ENCODE data around the gene ATE1.

Gene ATE1

DNA sequence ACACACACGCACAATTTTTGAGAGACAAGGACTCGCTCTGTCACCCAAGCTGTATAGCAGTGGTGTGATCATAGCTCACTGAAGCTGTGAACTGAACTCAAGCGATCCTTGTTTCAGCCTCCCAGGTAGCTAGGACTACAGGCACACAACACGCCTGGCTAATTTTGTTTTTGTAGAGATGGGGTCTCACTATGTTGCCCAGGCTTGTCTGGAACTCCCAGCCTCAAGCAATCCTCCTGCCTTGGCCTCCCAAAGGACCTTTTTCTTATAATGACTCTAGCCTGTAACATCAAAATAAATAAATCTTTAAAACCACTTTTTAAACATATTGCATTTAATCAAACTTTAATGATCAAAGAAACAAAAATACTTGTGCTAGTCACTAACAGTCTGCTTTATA lies 188.7 kb downstream of the ATE1 start:
- TF ChIP-seq, protein P1, sequence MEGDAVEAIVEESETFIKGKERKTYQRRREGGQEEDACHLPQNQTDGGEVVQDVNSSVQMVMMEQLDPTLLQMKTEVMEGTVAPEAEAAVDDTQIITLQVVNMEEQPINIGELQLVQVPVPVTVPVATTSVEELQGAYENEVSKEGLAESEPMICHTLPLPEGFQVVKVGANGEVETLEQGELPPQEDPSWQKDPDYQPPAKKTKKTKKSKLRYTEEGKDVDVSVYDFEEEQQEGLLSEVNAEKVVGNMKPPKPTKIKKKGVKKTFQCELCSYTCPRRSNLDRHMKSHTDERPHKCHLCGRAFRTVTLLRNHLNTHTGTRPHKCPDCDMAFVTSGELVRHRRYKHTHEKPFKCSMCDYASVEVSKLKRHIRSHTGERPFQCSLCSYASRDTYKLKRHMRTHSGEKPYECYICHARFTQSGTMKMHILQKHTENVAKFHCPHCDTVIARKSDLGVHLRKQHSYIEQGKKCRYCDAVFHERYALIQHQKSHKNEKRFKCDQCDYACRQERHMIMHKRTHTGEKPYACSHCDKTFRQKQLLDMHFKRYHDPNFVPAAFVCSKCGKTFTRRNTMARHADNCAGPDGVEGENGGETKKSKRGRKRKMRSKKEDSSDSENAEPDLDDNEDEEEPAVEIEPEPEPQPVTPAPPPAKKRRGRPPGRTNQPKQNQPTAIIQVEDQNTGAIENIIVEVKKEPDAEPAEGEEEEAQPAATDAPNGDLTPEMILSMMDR (IDR thresholded peaks at IDR 0.05; ENCODE audit: control extremely low read depth, extremely low read depth, low read depth, missing control alignments) = no peak
- POLR2A ChIA-PET = interaction anchor here (0.5 kb wide), 1 partner anchor 123 kb away, joined by 6 read pairs; no protein-coding TSS in a partner anchor
- CTCF ChIA-PET = interaction anchor here (0.7 to 2.0 kb wide), 5 partner anchors 9 to 790 kb away, joined by 3 to 5 read pairs (median 5); no protein-coding TSS in a partner anchor
- DNase-seq (ENCODE audit: extremely low spot score) = no peak

DNA sequence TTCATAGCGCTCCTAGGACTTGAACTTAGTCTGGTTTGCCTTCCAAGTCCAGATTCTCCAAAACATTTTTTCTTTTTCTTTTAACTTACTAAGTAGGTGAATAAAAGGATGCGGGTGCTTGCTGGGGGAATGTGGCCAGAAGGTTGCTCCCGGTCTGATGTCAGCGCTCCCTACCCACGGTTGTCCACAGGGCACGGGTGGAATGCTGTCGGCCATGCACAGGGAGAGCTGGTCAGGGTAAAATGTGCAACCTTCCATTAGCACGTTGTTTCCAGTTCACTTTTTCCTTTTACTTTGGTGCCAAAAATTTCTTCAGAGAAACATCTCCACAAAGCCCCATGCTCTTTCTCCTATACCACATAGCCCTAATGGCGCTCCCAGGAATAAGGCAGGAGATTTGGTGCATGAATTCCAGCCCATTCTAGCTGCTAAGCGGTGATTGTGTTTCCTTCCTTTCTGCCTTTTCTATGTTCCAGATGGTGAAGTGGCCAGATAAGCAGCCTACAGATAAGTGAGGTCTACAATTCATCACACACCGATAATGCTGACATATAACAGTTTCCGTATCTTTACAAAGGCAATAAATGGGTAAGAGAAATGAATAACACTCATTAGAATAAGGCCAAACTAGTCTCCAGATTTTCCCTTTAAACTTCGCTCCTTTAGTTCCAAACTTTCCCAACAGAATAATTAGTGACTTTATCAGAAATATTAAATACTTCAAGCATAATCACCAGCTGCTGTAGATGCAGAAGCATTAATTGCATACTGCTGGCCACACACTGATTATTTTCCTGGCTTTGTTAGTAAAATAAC lies 191.3 kb downstream of the ATE1 start:
- TF ChIP-seq, protein P1 (IDR thresholded peaks at IDR 0.05; ENCODE audit: control extremely low read depth, extremely low read depth, low read depth, missing control alignments) = no peak
- POLR2A ChIA-PET = no interaction called here
- DNase-seq (ENCODE audit: extremely low spot score) = no peak
- CTCF ChIA-PET = interaction anchor here (0.8 to 1.1 kb wide), 3 partner anchors 10 to 164 kb away, joined by 3 to 4 read pairs (median 4); no protein-coding TSS in a partner anchor

DNA sequence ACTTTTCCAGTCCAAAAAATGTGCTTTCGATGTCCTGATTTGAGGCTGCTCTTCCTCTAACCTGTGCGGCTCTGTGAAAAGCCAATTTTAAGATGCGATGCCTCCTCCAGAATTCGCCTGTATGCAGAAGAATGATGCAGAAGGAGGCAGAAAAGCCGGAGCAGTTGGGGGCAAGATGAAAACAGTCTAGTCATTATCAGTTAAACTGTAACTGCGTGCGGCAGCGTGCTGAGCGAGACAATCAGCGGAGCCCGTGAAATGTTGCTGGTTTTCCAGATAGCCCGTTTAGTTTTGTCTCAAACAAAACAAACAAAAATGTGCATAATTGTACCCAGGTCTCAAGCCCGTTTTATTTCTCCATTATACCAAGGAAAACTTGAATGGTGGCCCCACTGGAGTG lies 192.6 kb downstream of the ATE1 start:
- TF ChIP-seq, protein P1 (IDR thresholded peaks at IDR 0.05; ENCODE audit: control extremely low read depth, extremely low read depth, low read depth, missing control alignments) = no peak
- DNase-seq (ENCODE audit: extremely low spot score) = no peak
- CTCF ChIA-PET = interaction anchor here (1.1 to 1.4 kb wide), 2 partner anchors 15 to 792 kb away, joined by 3 to 4 read pairs; no protein-coding TSS in a partner anchor
- POLR2A ChIA-PET = no interaction called here

DNA sequence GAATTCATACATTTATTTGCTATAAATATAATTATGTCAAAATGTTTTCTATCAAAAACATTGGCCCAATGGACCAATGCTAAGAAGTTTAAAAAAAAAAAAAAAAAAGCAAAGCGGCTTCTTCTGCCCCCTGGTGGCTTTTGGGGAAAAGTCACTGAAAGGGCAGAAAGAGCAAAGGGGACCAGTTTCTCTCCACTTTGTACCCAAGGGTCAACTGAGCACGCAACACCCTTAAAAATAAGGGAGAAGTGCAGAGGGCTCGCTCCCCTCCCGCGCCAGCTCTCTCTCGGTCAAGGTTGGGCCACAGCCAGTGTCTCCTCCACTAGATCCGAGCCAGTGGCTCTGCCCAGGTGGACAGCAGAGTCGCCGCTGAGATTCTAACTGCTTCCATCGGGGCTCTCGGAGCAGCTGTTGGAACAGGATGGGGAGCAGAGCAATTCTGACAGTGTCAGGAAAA lies 193.2 kb downstream of the ATE1 start:
- DNase-seq (ENCODE audit: extremely low spot score) = peak; percentile 63
- ChIA-PET CTCF (interaction anchor here (0.7 to 3.9 kb wide), 4 partner anchors 13 to 791 kb away, joined by 3 to 17 read pairs (median 4); no protein-coding TSS in a partner anchor), POLR2A (no interaction called here)
- TF ChIP-seq, protein P1 (IDR thresholded peaks at IDR 0.05; ENCODE audit: control extremely low read depth, extremely low read depth, low read depth, missing control alignments) = peak; percentile 49

DNA sequence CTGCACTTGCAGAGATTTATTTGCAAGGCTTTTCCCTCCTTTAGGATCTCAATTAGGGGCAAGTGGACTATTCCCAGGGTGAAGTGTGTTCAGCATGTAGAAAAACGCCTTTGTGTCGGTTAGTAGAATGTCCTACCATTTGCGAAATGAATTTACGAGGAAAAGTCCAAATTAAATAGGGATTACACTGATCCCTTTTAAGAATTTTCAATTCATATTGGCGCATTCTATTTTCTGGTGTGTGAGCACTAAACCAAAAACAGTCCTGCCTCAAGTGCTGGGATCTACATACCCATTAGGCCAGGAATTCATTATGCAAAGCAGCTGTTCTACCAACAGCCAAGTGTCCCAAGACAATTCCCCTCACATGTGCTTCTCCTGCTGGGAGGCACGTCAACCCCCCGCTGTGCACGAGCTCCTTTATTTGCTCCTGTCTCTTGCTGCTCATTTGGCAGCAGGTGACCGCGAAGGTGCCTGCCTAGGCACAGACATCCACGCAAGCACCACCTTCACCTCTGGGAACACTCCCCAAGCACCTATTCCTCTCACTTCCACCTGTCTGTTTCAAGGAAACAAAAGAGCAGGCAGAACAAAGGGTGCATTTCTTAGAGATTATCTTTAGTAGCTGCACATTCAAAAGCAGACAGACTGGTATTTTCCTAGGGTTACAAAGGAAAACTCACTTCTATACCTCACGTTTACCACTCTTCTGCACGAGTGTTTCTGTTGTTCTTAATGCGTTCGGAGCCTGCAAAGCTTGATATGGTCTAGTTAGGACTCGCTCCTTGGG lies 195.0 kb downstream of the ATE1 start:
- TF ChIP-seq, protein P1 (IDR thresholded peaks at IDR 0.05; ENCODE audit: control extremely low read depth, extremely low read depth, low read depth, missing control alignments) = no peak
- ChIA-PET CTCF (interaction anchor here (3.9 kb wide), 1 partner anchor 784 kb away, joined by 17 read pairs; no protein-coding TSS in a partner anchor), POLR2A (no interaction called here)
- DNase-seq (ENCODE audit: extremely low spot score) = no peak

DNA sequence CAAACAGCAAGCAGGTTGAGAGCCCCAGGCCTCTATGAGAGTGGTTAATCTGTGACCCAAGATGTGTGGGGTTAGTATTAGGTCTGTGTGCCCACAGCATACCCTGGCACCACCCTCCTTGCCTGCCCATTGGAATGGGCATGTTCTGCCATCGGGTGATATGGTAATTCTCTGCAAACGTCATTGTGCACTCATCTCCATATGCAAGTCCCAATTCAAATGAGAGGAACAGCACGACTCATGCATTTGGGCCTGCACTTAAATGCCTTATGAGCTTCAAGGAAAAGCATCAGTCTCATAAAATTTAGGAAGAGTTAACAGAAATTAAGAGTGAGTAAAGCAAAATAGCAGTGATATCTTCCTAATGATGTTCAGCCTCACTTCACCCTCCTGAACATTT lies 195.7 kb downstream of the ATE1 start:
- no peak for DNase-seq (ENCODE audit: extremely low spot score)
- CTCF ChIA-PET = interaction anchor here (3.9 kb wide), 1 partner anchor 783 kb away, joined by 17 read pairs; no protein-coding TSS in a partner anchor
- POLR2A ChIA-PET = no interaction called here
- TF ChIP-seq, protein P1 (IDR thresholded peaks at IDR 0.05; ENCODE audit: control extremely low read depth, extremely low read depth, low read depth, missing control alignments) = no peak

Data from GM10248 (cell line).